ENCODE results near the gene PAAF1. TPM values are rescaled to one million over a fixed set of nuclear protein-coding genes. Genes with fewer than 3 reads are reported as not detected.

Gene PAAF1
- total RNA-seq, 1 donor from 2014 or later: 27.5 TPM

DNA sequence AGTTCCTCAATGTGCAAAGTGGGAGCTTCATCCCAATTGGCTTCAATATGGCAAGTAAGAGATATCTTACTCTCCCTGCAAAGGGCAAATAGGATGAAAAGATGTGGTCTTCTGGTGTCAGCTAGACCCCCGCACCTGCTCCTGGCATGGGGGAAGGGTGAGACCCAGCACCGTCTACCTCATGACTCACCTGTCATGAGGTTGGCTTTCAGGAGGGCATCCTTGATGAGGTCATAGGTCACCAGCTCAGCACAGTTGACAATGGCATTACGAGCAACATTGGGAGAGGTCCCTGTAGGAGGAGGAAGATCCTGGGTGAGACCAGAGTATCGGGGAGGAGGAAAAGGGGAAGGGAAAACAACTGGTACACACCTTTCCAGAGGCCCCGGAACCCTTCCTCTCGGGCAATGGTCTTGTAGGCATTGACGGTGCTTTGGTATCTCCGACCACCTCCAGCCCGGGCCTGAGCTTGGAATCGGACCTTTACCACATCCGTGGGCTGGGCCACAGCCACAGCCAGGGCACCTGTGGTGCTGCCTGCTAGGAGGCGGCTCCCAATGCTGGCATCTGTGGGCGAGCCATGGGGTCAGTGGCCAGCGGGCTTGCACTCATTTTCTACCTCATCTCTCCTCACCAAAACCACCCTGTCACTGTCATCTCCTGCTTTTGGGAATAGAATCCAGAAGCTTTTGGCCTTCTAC, 99.8 kb downstream of the PAAF1 start:
- H3K27me3 Mint-ChIP-seq (ENCODE audit: low read depth): no peaks in the 10 kb centered on the region
- peaks cover 19% of the 10 kb centered on the region for H3K4me1 Mint-ChIP-seq
- no peak overlapping the region for H3K27ac Mint-ChIP-seq (ENCODE audit: unreplicated experiment)
- no peaks in the 10 kb centered on the region for H3K9me3 Mint-ChIP-seq
- DNase-seq (ENCODE audit: low read depth, low spot score): no peak
- H3K4me3 Mint-ChIP-seq: no peak overlapping the region
- TF ChIP-seq, protein P1, sequence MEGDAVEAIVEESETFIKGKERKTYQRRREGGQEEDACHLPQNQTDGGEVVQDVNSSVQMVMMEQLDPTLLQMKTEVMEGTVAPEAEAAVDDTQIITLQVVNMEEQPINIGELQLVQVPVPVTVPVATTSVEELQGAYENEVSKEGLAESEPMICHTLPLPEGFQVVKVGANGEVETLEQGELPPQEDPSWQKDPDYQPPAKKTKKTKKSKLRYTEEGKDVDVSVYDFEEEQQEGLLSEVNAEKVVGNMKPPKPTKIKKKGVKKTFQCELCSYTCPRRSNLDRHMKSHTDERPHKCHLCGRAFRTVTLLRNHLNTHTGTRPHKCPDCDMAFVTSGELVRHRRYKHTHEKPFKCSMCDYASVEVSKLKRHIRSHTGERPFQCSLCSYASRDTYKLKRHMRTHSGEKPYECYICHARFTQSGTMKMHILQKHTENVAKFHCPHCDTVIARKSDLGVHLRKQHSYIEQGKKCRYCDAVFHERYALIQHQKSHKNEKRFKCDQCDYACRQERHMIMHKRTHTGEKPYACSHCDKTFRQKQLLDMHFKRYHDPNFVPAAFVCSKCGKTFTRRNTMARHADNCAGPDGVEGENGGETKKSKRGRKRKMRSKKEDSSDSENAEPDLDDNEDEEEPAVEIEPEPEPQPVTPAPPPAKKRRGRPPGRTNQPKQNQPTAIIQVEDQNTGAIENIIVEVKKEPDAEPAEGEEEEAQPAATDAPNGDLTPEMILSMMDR (conservative IDR thresholded peaks at IDR 0.05): no peak
- H3K36me3 Mint-ChIP-seq (ENCODE audit: low read depth): peaks cover 30% of the 10 kb centered on the region

DNA sequence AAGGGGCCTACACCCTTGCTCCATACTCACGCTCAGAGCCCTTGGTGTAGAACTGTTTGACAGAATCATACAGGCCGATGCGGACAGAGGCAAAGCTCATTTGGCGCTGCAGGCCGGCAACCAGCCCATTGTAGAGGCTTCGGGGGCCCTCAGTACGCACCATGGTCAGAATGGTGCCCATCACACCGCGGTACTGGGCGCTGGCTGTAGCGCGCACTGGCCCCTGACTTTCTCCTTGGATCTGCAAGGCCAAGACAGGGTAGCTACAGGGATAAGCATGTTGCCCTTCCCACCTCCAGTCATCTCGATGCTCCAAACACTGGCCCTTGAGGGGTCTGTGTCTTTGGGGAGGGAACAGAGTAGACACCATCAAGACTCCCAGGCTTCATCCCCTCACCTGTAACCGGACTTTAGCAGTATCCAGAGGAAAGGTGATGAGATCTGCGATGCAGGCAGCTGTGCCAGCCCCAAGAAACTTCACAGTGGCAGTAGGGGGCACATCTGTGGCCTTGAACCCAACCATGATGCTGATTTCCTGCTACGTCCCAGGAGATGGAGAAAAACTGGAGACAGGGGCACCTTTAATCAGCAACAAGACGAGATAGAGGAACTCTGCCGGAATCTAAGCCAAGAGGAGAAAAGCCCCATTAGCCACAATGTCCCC, 101.2 kb downstream of the PAAF1 start:
- no peaks in the 10 kb centered on the region for H3K27me3 Mint-ChIP-seq (ENCODE audit: low read depth)
- H3K36me3 Mint-ChIP-seq (ENCODE audit: low read depth): peaks cover 30% of the 10 kb centered on the region
- no peak for DNase-seq (ENCODE audit: low read depth, low spot score)
- H3K4me1 Mint-ChIP-seq: peaks cover 32% of the 10 kb centered on the region
- H3K4me3 Mint-ChIP-seq: peak overlapping the region; percentile 19
- no peaks in the 10 kb centered on the region for H3K9me3 Mint-ChIP-seq
- H3K27ac Mint-ChIP-seq (ENCODE audit: unreplicated experiment): no peak overlapping the region
- TF ChIP-seq, protein P1 (conservative IDR thresholded peaks at IDR 0.05): no peak

DNA sequence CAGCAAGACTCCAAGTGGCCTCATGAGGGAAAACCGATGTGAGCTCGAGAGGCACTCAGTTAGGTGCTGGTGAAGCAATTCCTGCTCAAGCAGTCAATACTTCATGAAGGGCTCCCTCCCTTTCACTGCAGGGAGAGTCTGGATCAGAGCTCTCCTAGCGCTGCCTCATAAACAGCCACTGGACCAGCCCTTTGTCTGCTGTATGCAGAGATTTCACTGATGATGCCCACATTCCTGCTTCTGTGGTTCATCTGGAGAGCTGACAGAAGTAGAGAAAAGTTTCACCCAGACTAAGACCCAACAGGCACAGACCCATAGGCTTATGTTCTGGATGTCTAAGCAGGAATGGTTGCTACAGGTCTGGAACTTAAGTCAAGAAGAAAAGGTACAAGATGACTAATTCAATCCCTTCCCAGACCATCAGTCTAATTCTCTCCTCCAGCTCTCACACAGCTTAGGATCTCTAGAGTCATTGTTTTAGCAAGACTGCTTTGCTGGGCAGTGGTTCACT, 101.8 kb downstream of the PAAF1 start:
- Mint-ChIP-seq H3K9me3 (no peaks in the 10 kb centered on the region), H3K36me3 (ENCODE audit: low read depth) (peaks cover 30% of the 10 kb centered on the region), H3K27me3 (ENCODE audit: low read depth) (no peaks in the 10 kb centered on the region), H3K27ac (ENCODE audit: unreplicated experiment) (peak overlapping the region; percentile 28), H3K4me1 (peaks cover 37% of the 10 kb centered on the region), H3K4me3 (peak overlapping the region; percentile 63)
- no peak for DNase-seq (ENCODE audit: low read depth, low spot score)
- TF ChIP-seq, protein P1 (conservative IDR thresholded peaks at IDR 0.05): no peak

DNA sequence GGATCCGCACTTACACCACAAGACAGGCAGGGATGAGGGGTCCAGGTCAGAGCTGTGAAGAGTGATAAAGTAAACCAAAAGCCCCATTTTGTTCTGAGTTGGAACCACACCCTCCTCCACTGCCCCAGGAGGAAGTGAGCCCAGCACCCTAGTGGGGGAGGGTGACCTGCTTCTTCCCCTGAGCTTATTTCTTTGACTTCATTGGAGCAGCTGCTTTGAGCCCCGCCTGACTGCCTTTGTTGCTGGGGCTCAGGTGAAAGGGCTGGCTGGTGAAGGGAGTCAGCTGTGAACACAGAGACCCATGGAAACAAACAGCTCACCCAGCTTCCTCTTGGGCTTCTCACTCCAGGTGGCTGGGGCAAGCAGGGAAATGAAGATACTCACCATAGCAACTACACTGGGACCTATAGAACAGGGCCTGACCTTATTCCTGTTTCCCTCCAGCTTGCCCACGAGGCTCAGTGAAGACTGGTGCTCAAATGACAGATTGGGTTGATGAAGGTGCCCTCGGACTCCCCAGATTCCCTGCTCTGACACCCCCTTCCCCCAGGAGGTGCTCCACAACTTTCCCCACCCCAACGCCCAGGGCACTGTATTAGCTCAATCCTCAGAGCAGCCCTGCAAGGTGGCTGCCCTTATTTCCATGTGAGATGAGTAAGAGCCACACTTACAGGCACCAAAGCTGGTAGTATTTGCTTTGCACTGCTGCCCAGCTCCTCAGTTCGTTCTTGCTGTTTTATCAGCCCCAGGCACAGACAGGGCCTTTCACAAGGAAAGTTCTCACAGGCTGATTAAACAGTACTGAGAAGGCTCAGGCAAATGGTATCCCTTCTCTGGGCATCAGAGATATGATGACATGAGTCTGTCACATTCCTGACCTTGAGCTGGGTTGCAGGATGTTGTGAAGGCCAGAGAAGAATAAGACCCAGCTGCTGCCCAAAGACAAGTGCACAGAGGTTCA, 103.5 kb downstream of the PAAF1 start:
- TF ChIP-seq, protein P1 (conservative IDR thresholded peaks at IDR 0.05): no peak
- Mint-ChIP-seq H3K4me3 (peak overlapping the region; percentile 94), H3K27me3 (ENCODE audit: low read depth) (no peaks in the 10 kb centered on the region), H3K9me3 (no peaks in the 10 kb centered on the region), H3K4me1 (peaks cover 43% of the 10 kb centered on the region), H3K27ac (ENCODE audit: unreplicated experiment) (no peak overlapping the region), H3K36me3 (ENCODE audit: low read depth) (peaks cover 21% of the 10 kb centered on the region)
- no peak for DNase-seq (ENCODE audit: low read depth, low spot score)

Other genes with a start within 250 kb of the PAAF1 start
- 42.6 and 42.7 TPM in 2 replicates for gene PLEKHB1, start 230.4 kb upstream of the PAAF1 start, total RNA-seq
- 75.0 and 85.9 TPM in 2 replicates for gene RAB6A, start 115.9 kb upstream of the PAAF1 start, total RNA-seq
- gene MRPL48, start 89.1 kb upstream of the PAAF1 start, total RNA-seq: 51.4 and 53.5 TPM in 2 replicates
- gene COA4, start 153 bp upstream of the PAAF1 start, total RNA-seq: 86.7 and 86.9 TPM in 2 replicates
- 0.32 and 0.35 TPM in 2 replicates for gene DNAJB13, start 74.0 kb downstream of the PAAF1 start, total RNA-seq
- gene UCP2, start 105.8 kb downstream of the PAAF1 start, total RNA-seq: 66.4 and 71.4 TPM in 2 replicates
- gene UCP3, start 132.1 kb downstream of the PAAF1 start, total RNA-seq: 4.0 TPM in 2 replicates